ENCODE measurements around the gene BTRC.
"Not testable (repeated sequence)": the region's sequence is repeated elsewhere in the genome, so short reads cannot be mapped to it uniquely, and the experiment has no call there.

The BTRC gene

GRCh38 chr10:101327454-101327853, 26.5 kb upstream of the BTRC start:
- not testable (repeated sequence) for H3K9ac ChIP-seq (ENCODE audit: low read length); H3K4me3 ChIP-seq (ENCODE audit: low read length); H3K36me3 ChIP-seq (ENCODE audit: control insufficient read depth, insufficient read depth, low read length); H3K4me1 ChIP-seq (ENCODE audit: control insufficient read depth, insufficient read depth, low read length); H3K9me3 ChIP-seq (ENCODE audit: control insufficient read depth, low read length)
- peaks cover 17% of the 10 kb centered on the region for H3K27me3 ChIP-seq (ENCODE audit: control insufficient read depth, insufficient read depth, low read length)

GRCh38 chr10:101329341-101330032, 24.5 kb upstream of the BTRC start:
- Histone ChIP-seq H3K9ac (ENCODE audit: low read length) (no peak overlapping the region), H3K4me3 (ENCODE audit: low read length) (no peak overlapping the region), H3K36me3 (ENCODE audit: control insufficient read depth, insufficient read depth, low read length) (no peaks in the 10 kb centered on the region), H3K27me3 (ENCODE audit: control insufficient read depth, insufficient read depth, low read length) (peaks cover 6% of the 10 kb centered on the region), H3K9me3 (ENCODE audit: control insufficient read depth, low read length) (no peaks in the 10 kb centered on the region), H3K4me1 (ENCODE audit: control insufficient read depth, insufficient read depth, low read length) (no peaks in the 10 kb centered on the region)

- no peak overlapping the region for H3K4me3 ChIP-seq (ENCODE audit: low read length)
- no peak overlapping the region for H3K9ac ChIP-seq (ENCODE audit: low read length)
- no peaks in the 10 kb centered on the region for H3K9me3 ChIP-seq (ENCODE audit: control insufficient read depth, low read length)
- peaks cover 6% of the 10 kb centered on the region for H3K27me3 ChIP-seq (ENCODE audit: control insufficient read depth, insufficient read depth, low read length)
- H3K4me1 ChIP-seq (ENCODE audit: control insufficient read depth, insufficient read depth, low read length): no peaks in the 10 kb centered on the region
- no peaks in the 10 kb centered on the region for H3K36me3 ChIP-seq (ENCODE audit: control insufficient read depth, insufficient read depth, low read length)
Measured at GRCh38 chr10:101330231-101330630, 23.7 kb upstream of the BTRC start.

GRCh38 chr10:101330631-101331225, 23.2 kb upstream of the BTRC start:
- H3K9ac ChIP-seq (ENCODE audit: low read length): no peak overlapping the region
- H3K4me1 ChIP-seq (ENCODE audit: control insufficient read depth, insufficient read depth, low read length): no peaks in the 10 kb centered on the region

GRCh38 chr10:101331956-101332355, 22.0 kb upstream of the BTRC start:
- Histone ChIP-seq H3K36me3 (ENCODE audit: control insufficient read depth, insufficient read depth, low read length) (no peaks in the 10 kb centered on the region), H3K4me1 (ENCODE audit: control insufficient read depth, insufficient read depth, low read length) (no peaks in the 10 kb centered on the region), H3K9ac (ENCODE audit: low read length) (no peak overlapping the region), H3K9me3 (ENCODE audit: control insufficient read depth, low read length) (no peaks in the 10 kb centered on the region), H3K27me3 (ENCODE audit: control insufficient read depth, insufficient read depth, low read length) (peaks cover 6% of the 10 kb centered on the region), H3K4me3 (ENCODE audit: low read length) (no peak overlapping the region)

More at GRCh38 chr10:101330631-101331225, 23.2 kb upstream of the BTRC start:
- H3K36me3 ChIP-seq (ENCODE audit: control insufficient read depth, insufficient read depth, low read length): no peaks in the 10 kb centered on the region
- no peaks in the 10 kb centered on the region for H3K9me3 ChIP-seq (ENCODE audit: control insufficient read depth, low read length)
- H3K4me3 ChIP-seq (ENCODE audit: low read length): no peak overlapping the region
- H3K27me3 ChIP-seq (ENCODE audit: control insufficient read depth, insufficient read depth, low read length): peaks cover 6% of the 10 kb centered on the region

GRCh38 chr10:101334259-101334658, 19.7 kb upstream of the BTRC start:
- H3K4me1 ChIP-seq (ENCODE audit: control insufficient read depth, insufficient read depth, low read length); H3K4me3 ChIP-seq (ENCODE audit: low read length); H3K9me3 ChIP-seq (ENCODE audit: control insufficient read depth, low read length); H3K36me3 ChIP-seq (ENCODE audit: control insufficient read depth, insufficient read depth, low read length); H3K27me3 ChIP-seq (ENCODE audit: control insufficient read depth, insufficient read depth, low read length); H3K9ac ChIP-seq (ENCODE audit: low read length): not testable (repeated sequence)

GRCh38 chr10:101336382-101336781, 17.6 kb upstream of the BTRC start:
- Histone ChIP-seq H3K27me3 (ENCODE audit: control insufficient read depth, insufficient read depth, low read length) (peaks cover 11% of the 10 kb centered on the region), H3K4me1 (ENCODE audit: control insufficient read depth, insufficient read depth, low read length) (no peaks in the 10 kb centered on the region), H3K9ac (ENCODE audit: low read length) (no peak overlapping the region), H3K36me3 (ENCODE audit: control insufficient read depth, insufficient read depth, low read length) (no peaks in the 10 kb centered on the region), H3K4me3 (ENCODE audit: low read length) (no peak overlapping the region), H3K9me3 (ENCODE audit: control insufficient read depth, low read length) (no peaks in the 10 kb centered on the region)

- H3K4me1 ChIP-seq (ENCODE audit: control insufficient read depth, insufficient read depth, low read length): no peaks in the 10 kb centered on the region
- peaks cover 5% of the 10 kb centered on the region for H3K27me3 ChIP-seq (ENCODE audit: control insufficient read depth, insufficient read depth, low read length)
- no peaks in the 10 kb centered on the region for H3K9me3 ChIP-seq (ENCODE audit: control insufficient read depth, low read length)
- H3K36me3 ChIP-seq (ENCODE audit: control insufficient read depth, insufficient read depth, low read length): no peaks in the 10 kb centered on the region
- no peak overlapping the region for H3K4me3 ChIP-seq (ENCODE audit: low read length)
- no peak overlapping the region for H3K9ac ChIP-seq (ENCODE audit: low read length)
Measured at GRCh38 chr10:101337836-101338235, 16.1 kb upstream of the BTRC start.

GRCh38 chr10:101341438-101341837, 12.5 kb upstream of the BTRC start:
- no peak overlapping the region for H3K9ac ChIP-seq (ENCODE audit: low read length)
- H3K4me1 ChIP-seq (ENCODE audit: control insufficient read depth, insufficient read depth, low read length): no peaks in the 10 kb centered on the region
- H3K9me3 ChIP-seq (ENCODE audit: control insufficient read depth, low read length): no peaks in the 10 kb centered on the region

GRCh38 chr10:101346177-101346576, 7.8 kb upstream of the BTRC start:
- H3K9ac ChIP-seq (ENCODE audit: low read length): no peak overlapping the region

More at GRCh38 chr10:101341438-101341837, 12.5 kb upstream of the BTRC start:
- Histone ChIP-seq H3K36me3 (ENCODE audit: control insufficient read depth, insufficient read depth, low read length) (no peaks in the 10 kb centered on the region), H3K4me3 (ENCODE audit: low read length) (no peak overlapping the region), H3K27me3 (ENCODE audit: control insufficient read depth, insufficient read depth, low read length) (peaks cover 5% of the 10 kb centered on the region)

GRCh38 chr10:101351017-101351416, 2.9 kb upstream of the BTRC start:
- no peaks in the 10 kb centered on the region for H3K4me1 ChIP-seq (ENCODE audit: control insufficient read depth, insufficient read depth, low read length)
- no peak overlapping the region for H3K4me3 ChIP-seq (ENCODE audit: low read length)
- no peaks in the 10 kb centered on the region for H3K36me3 ChIP-seq (ENCODE audit: control insufficient read depth, insufficient read depth, low read length)
- H3K9ac ChIP-seq (ENCODE audit: low read length): no peak overlapping the region
- H3K9me3 ChIP-seq (ENCODE audit: control insufficient read depth, low read length): no peaks in the 10 kb centered on the region
- H3K27me3 ChIP-seq (ENCODE audit: control insufficient read depth, insufficient read depth, low read length): peaks cover 3% of the 10 kb centered on the region

More at GRCh38 chr10:101346177-101346576, 7.8 kb upstream of the BTRC start:
- Histone ChIP-seq H3K4me1 (ENCODE audit: control insufficient read depth, insufficient read depth, low read length) (no peaks in the 10 kb centered on the region), H3K36me3 (ENCODE audit: control insufficient read depth, insufficient read depth, low read length) (no peaks in the 10 kb centered on the region), H3K27me3 (ENCODE audit: control insufficient read depth, insufficient read depth, low read length) (peaks cover 3% of the 10 kb centered on the region), H3K9me3 (ENCODE audit: control insufficient read depth, low read length) (no peaks in the 10 kb centered on the region), H3K4me3 (ENCODE audit: low read length) (no peak overlapping the region)

- no peak overlapping the region for H3K9ac ChIP-seq (ENCODE audit: low read length)
- no peak overlapping the region for H3K4me3 ChIP-seq (ENCODE audit: low read length)
- H3K9me3 ChIP-seq (ENCODE audit: control insufficient read depth, low read length): no peaks in the 10 kb centered on the region
- no peaks in the 10 kb centered on the region for H3K36me3 ChIP-seq (ENCODE audit: control insufficient read depth, insufficient read depth, low read length)
- peaks cover 3% of the 10 kb centered on the region for H3K27me3 ChIP-seq (ENCODE audit: control insufficient read depth, insufficient read depth, low read length)
- H3K4me1 ChIP-seq (ENCODE audit: control insufficient read depth, insufficient read depth, low read length): no peaks in the 10 kb centered on the region
Measured at GRCh38 chr10:101351477-101351876, 2.5 kb upstream of the BTRC start.

All from mucosa of stomach (tissue), 1 donor.